Brain microvascular endothelial cell (primary cell): ENCODE data around the gene PNMA1.

Experiments
- DNase-seq: peaks from one replicate; pipeline ENCODE4 v3.0.0-alpha.2; 2020
- H3K27ac ChIP-seq: fragments of 250-450 bp; sonication (Bioruptor Pico); 2 replicates; pipeline ENCODE4 v1.5.1; 2020; ENCODE audit warnings: mild to moderate bottlenecking, moderate library complexity
- H3K27me3 ChIP-seq: fragments of 250-450 bp; sonication (Bioruptor Pico); replicated peaks from 2 replicates; pipeline ENCODE4 v1.5.1; 2020; ENCODE audit warnings: mild to moderate bottlenecking
- H3K36me3 ChIP-seq: fragments of 250-450 bp; sonication (Bioruptor Pico); replicated peaks from 2 replicates; pipeline ENCODE4 v1.5.1; 2020; ENCODE audit warnings: mild to moderate bottlenecking
- H3K4me3 ChIP-seq: 2 replicates; pipeline ENCODE4 v1.5.1; 2011; ENCODE audit warnings: low read depth, mild to moderate bottlenecking, control low read depth, low read length, moderate library complexity
- CTCF ChIP-seq: IDR thresholded peaks from 2 replicates; pipeline ENCODE4 v1.5.1; 2011; ENCODE audit warnings: low read depth, mild to moderate bottlenecking, moderate library complexity, low read length, control low read depth, inconsistent platforms; ENCODE audit errors: missing control alignments
- in situ Hi-C: cut with HindIII; loops from 2 replicates; pipeline ENCODE4 v1.10.0; 2017; ENCODE audit warnings: low sequenced_read_pairs, low pct_ligation_motif_present

PNMA1 gene

GRCh38 chr14:73662487-73662943, 51.7 kb downstream of the PNMA1 start:
- TF ChIP-seq CTCF: peak; percentile 83
- Histone ChIP-seq H3K27ac (peak overlapping the region; percentile 6), H3K27me3 (no peaks in the 10 kb centered on the region), H3K36me3 (no peaks in the 10 kb centered on the region), H3K4me3 (no peak overlapping the region)
- in situ Hi-C loops: no loop called here
- DNase-seq: peak; percentile 90

DNA sequence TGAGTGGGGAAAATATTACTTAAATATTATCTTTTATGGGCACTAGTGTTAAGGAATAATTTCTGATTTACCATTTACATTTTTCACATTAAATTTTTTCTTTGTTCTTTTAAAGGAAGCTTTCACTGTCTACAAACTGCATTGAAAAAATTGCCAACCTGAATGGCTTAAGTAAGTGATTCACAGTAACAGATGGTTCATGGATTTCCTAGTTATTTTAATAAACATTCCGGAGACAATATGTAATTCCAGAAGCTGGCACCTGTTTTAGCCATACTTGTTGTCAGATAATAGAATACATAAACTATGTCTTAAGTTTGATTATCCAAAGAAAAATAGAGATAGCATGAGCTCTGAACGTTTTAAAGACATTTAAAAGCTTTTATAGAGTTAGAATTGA, 52.3 kb downstream of the PNMA1 start:
- Histone ChIP-seq H3K36me3 (no peaks in the 10 kb centered on the region), H3K27ac (no peak overlapping the region), H3K4me3 (no peak overlapping the region), H3K27me3 (no peaks in the 10 kb centered on the region)
- no peak for TF ChIP-seq CTCF
- in situ Hi-C loops: no loop called here
- no peak for DNase-seq
